SK-N-DZ (cell line): Measurements from ENCODE around the gene AKAP13.

Source experiments
- DNase-seq: peaks from one replicate; pipeline ENCODE4 v3.0.0-alpha.2; 2015; ENCODE audit warnings: low spot score

Gene AKAP13

GRCh38 chr15:85536341-85536740 lies 155.9 kb downstream of the AKAP13 start:
- DNase-seq = no peak

- no peak for DNase-seq
Measured at GRCh38 chr15:85539491-85539890, 159.1 kb downstream of the AKAP13 start.

- no peak for DNase-seq
Measured at GRCh38 chr15:85540085-85540797, 159.8 kb downstream of the AKAP13 start.

GRCh38 chr15:85541744-85542143 lies 161.3 kb downstream of the AKAP13 start:
- DNase-seq = no peak

- no peak for DNase-seq
Measured at GRCh38 chr15:85542488-85542887, 162.1 kb downstream of the AKAP13 start.

GRCh38 chr15:85542895-85543331 lies 162.5 kb downstream of the AKAP13 start:
- DNase-seq = no peak

- no peak for DNase-seq
Measured at GRCh38 chr15:85543741-85544155, 163.3 kb downstream of the AKAP13 start.

GRCh38 chr15:85545185-85545584 lies 164.8 kb downstream of the AKAP13 start:
- no peak for DNase-seq

GRCh38 chr15:85545752-85546151 lies 165.3 kb downstream of the AKAP13 start:
- no peak for DNase-seq

GRCh38 chr15:85547386-85547785 lies 167.0 kb downstream of the AKAP13 start:
- DNase-seq = no peak

- no peak for DNase-seq
Measured at GRCh38 chr15:85550283-85550682, 169.9 kb downstream of the AKAP13 start.

GRCh38 chr15:85551221-85551832 lies 170.9 kb downstream of the AKAP13 start:
- no peak for DNase-seq

- no peak for DNase-seq
Measured at GRCh38 chr15:85554852-85555521, 174.6 kb downstream of the AKAP13 start.

- no peak for DNase-seq
Measured at GRCh38 chr15:85555875-85556617, 175.6 kb downstream of the AKAP13 start.

GRCh38 chr15:85556618-85556895 lies 176.2 kb downstream of the AKAP13 start:
- no peak for DNase-seq

- DNase-seq = no peak
Measured at GRCh38 chr15:85557385-85557784, 177.0 kb downstream of the AKAP13 start.

- DNase-seq = no peak
Measured at GRCh38 chr15:85558848-85559247, 178.4 kb downstream of the AKAP13 start.

- DNase-seq = no peak
Measured at GRCh38 chr15:85559530-85559929, 179.1 kb downstream of the AKAP13 start.

- DNase-seq = no peak
Measured at GRCh38 chr15:85562824-85563223, 182.4 kb downstream of the AKAP13 start.

- DNase-seq = no peak
Measured at GRCh38 chr15:85563328-85563727, 182.9 kb downstream of the AKAP13 start.

- no peak for DNase-seq
Measured at GRCh38 chr15:85563731-85564130, 183.3 kb downstream of the AKAP13 start.

GRCh38 chr15:85564686-85565085 lies 184.3 kb downstream of the AKAP13 start:
- DNase-seq = no peak
